Stomach (tissue), 9 donors: ENCODE results near the gene RTN4R. TPM values are rescaled to one million over a fixed set of nuclear protein-coding genes. Genes with fewer than 3 reads are reported as not detected.
A peak's percentile ranks its signal among the peaks of the same experiment; 100 is the strongest.

Experiments
- DNase-seq, 2 donors: peaks; one replicate each; pipeline versions ENCODE4 v3.0.0 to v3.0.0-alpha.2; 2013 to 2019
- H3K27ac ChIP-seq, 5 donors: fragments of 200-600 bp in 4 of 5; sonication (generic) in 4 of 5; one replicate each; pipeline ENCODE4 v1.5.1; 2013 to 2019; ENCODE audit warnings: mild to moderate bottlenecking in 1 of 5, moderate library complexity in 1 of 5
- H3K27me3 ChIP-seq, 3 donors: fragments of 200-600 bp; sonication (generic); one replicate each; pipeline ENCODE4 v1.5.1; 2017 to 2019; ENCODE audit warnings: mixed run types in 1 of 3
- H3K36me3 ChIP-seq, 4 donors: fragments of 200-600 bp; sonication (generic); 1 replicate in 3 of 4; 2 replicates in 1 of 4; pipeline ENCODE4 v1.5.1; 2016 to 2019
- H3K4me1 ChIP-seq, 4 donors: fragments of 200-600 bp; sonication (generic); one replicate each; pipeline ENCODE4 v1.5.1; 2016 to 2019
- H3K4me3 ChIP-seq, 4 donors: fragments of 200-600 bp; sonication (generic) in 3 of 4; one replicate each; pipeline ENCODE4 v1.5.1; 2016 to 2019; ENCODE audit warnings: mild to moderate bottlenecking in 1 of 4
- H3K9me3 ChIP-seq, 4 donors: fragments of 200-600 bp; sonication (generic); one replicate each; pipeline ENCODE4 v1.5.1; 2016 to 2019
- CTCF ChIP-seq, 7 experiments: fragments of 450-650 bp in 4 of 7; fragments of 200-600 bp in 3 of 7; sonication (generic) in 3 of 7; IDR thresholded peaks; one replicate each; pipeline ENCODE4 v1.5.1; 2016 to 2019; ENCODE audit warnings: antibody characterized with exemption in 7 of 7, control low read depth in 2 of 7, mild to moderate bottlenecking in 1 of 7
- EP300 ChIP-seq: sonication (generic); formaldehyde crosslinking; IDR thresholded peaks from one replicate; pipeline ENCODE4 v1.6.1; 2017; ENCODE audit warnings: antibody characterized with exemption
- POLR2A ChIP-seq, 4 donors: fragments of 450-650 bp; IDR thresholded peaks; one replicate each; pipeline ENCODE4 v1.6.1; 2016; ENCODE audit warnings: antibody characterized with exemption in 4 of 4, control low read depth in 2 of 4, mild to moderate bottlenecking in 1 of 4, moderate library complexity in 1 of 4
- POLR2AphosphoS5 ChIP-seq, 3 donors: sonication (generic); formaldehyde crosslinking; IDR thresholded peaks; one replicate each; pipeline ENCODE4 v1.6.1; 2016; ENCODE audit warnings: antibody characterized with exemption in 3 of 3
- WGBS, 5 donors: extraction: QIAGEN DNeasy Blood & Tissue Kit in 3 of 5; methylation state at CpG; one replicate each; pipeline versions ENCODE4 v1.1.5 to v1.1.7; 2013 to 2018; 5-methylcytosine and 5-hydroxymethylcytosine counted together
- intact Hi-C: fragments of 100-400 bp; cut with DNase I; formaldehyde crosslinking; loops from one replicate; pipeline ENCODE4 v1.15.1; 2023; ENCODE audit warnings: low total_unique reads
- polyA plus RNA-seq, 3 donors: library from polyadenylated mRNA; stranded (reverse); fragments of 200-250 nt; gene quantifications; one replicate each; pipeline ENCODE4 v1.2.3, GENCODE V29; 2013
- total RNA-seq, 5 donors: library from RNA; depleted of rRNA; stranded (reverse); fragments of >200 nt; gene quantifications; one replicate each; pipeline versions ENCODE4 v1.1.0 to v1.2.3, GENCODE V29; 2014 to 2016
- donor health status: healthy with polysubstance abuse.
- donor health status: Bipolar disorder and iron deficiency.
- donor health status: healthy.

Gene RTN4R
- total and polyA plus RNA-seq, 8 donors = 0.92 to 2.2 (median 1.7) TPM; not detected in 3

GRCh38 chr22:20251491-20251890, 16.6 kb downstream of the RTN4R start:
- intact Hi-C loops = no loop called here
- Histone ChIP-seq H3K4me3 (no peak overlapping the region), H3K9me3 (no peaks in the 10 kb centered on the region), H3K4me1 (peaks cover 0 to 16% (median 13%) of the 10 kb centered on the region in 4 donors), H3K27me3 (no peaks in the 10 kb centered on the region), H3K36me3 (no peaks in the 10 kb centered on the region), H3K27ac (no peak overlapping the region)
- no peak for DNase-seq
- TF ChIP-seq POLR2A (IDR thresholded peaks at IDR 0.05) (peak in 1 of 4 donors; percentile 18), CTCF (IDR thresholded peaks at IDR 0.05) (no peak), POLR2AphosphoS5 (IDR thresholded peaks at IDR 0.05) (no peak), EP300 (no peak)

- intact Hi-C loops = no loop called here
Measured at GRCh38 chr22:20249797-20250354, 18.2 kb downstream of the RTN4R start.

GRCh38 chr22:20248461-20248978, 19.6 kb downstream of the RTN4R start:
- Histone ChIP-seq H3K27me3 (no peaks in the 10 kb centered on the region), H3K9me3 (no peaks in the 10 kb centered on the region), H3K4me3 (no peak overlapping the region), H3K4me1 (peaks cover under 1 to 27% (median 22%) of the 10 kb centered on the region in 4 donors), H3K36me3 (no peaks in the 10 kb centered on the region), H3K27ac (no peak overlapping the region)
- intact Hi-C loops = no loop called here
- TF ChIP-seq CTCF (IDR thresholded peaks at IDR 0.05) = no peak
- no peak for TF ChIP-seq POLR2A (IDR thresholded peaks at IDR 0.05)
- no peak for DNase-seq
- WGBS, 5 donors = 89 to 96% (median 92%) methylated on average over 11 to 12 of the region's 12 CpGs

More at GRCh38 chr22:20249797-20250354, 18.2 kb downstream of the RTN4R start:
- Histone ChIP-seq H3K27ac (no peak overlapping the region), H3K27me3 (no peaks in the 10 kb centered on the region), H3K4me1 (peaks cover 0 to 16% (median 13%) of the 10 kb centered on the region in 4 donors), H3K9me3 (no peaks in the 10 kb centered on the region), H3K4me3 (no peak overlapping the region), H3K36me3 (no peaks in the 10 kb centered on the region)
- TF ChIP-seq POLR2AphosphoS5 (IDR thresholded peaks at IDR 0.05) (no peak), CTCF (IDR thresholded peaks at IDR 0.05) (no peak)
- WGBS, 5 donors = 56 to 78% (median 64%) methylated on average over 8 to 11 of the region's 11 CpGs
- DNase-seq = peak in 1 of 2 donors; percentile 73

DNA sequence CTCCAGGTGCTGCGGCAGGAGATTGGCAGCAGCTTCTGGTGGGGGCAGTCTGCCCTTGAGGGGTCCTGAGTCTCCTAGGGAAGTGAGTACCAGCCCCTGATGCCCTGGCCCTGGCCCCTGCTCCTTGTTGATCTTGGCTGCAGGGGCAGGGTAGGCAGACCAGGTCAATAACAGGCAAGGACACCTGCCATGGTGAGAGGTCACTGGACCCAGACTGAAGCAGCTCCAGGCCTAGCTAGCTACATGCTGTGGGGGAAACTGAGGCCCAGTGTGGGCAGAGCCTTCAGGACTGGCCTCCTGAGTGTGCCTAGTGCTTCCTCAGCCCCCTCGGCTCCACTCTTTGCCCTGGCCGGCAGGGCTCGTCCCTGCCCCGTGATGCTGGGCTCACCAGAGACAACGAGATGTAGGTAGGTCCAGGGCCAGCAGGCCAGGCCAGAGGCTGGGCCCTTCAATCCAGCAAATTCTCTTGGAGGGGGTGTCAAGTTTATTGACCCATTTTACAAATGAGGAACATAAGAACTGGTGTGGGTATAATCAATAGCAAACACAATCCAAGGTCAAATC, 20.4 kb downstream of the RTN4R start:
- intact Hi-C loops = no loop called here
- Histone ChIP-seq H3K4me3 (no peak overlapping the region), H3K9me3 (no peaks in the 10 kb centered on the region), H3K4me1 (peaks cover 6 to 35% (median 30%) of the 10 kb centered on the region in 4 donors), H3K27ac (no peak overlapping the region), H3K27me3 (no peaks in the 10 kb centered on the region), H3K36me3 (no peaks in the 10 kb centered on the region)
- DNase-seq = no peak
- 94 to 99% (median 98%) methylated on average over 6 of the region's 6 CpGs for WGBS, 5 donors
- TF ChIP-seq EP300 (no peak), POLR2AphosphoS5 (IDR thresholded peaks at IDR 0.05) (no peak), CTCF (IDR thresholded peaks at IDR 0.05) (no peak), POLR2A (IDR thresholded peaks at IDR 0.05) (no peak)
